SK-MEL-5 (cell line): Measurements from ENCODE around the gene CNKSR3. TPM values are rescaled to one million over a fixed set of nuclear protein-coding genes. Genes with fewer than 3 reads are reported as not detected.

Experiments
- DNase-seq: peaks from one replicate; pipeline ENCODE4 v3.0.0-alpha.2; 2016; ENCODE audit warnings: low read depth, low spot score
- in situ Hi-C: cut with HindIII; loops from 2 replicates; pipeline ENCODE4 v1.10.0; 2016; ENCODE audit warnings: low sequenced_read_pairs, high pct_unique_total_duplicates, low pct_unique_long_range_greater_than_20kb
- total RNA-seq: library from RNA; depleted of rRNA; stranded (reverse); fragments of >200 nt; shearing (Covaris generic); gene quantifications from 2 replicates; pipeline ENCODE4 v1.2.3, GENCODE V29; 2014

The CNKSR3 gene
- total RNA-seq, 1 experiment from 2014 or later, result 6.7 TPM

DNA sequence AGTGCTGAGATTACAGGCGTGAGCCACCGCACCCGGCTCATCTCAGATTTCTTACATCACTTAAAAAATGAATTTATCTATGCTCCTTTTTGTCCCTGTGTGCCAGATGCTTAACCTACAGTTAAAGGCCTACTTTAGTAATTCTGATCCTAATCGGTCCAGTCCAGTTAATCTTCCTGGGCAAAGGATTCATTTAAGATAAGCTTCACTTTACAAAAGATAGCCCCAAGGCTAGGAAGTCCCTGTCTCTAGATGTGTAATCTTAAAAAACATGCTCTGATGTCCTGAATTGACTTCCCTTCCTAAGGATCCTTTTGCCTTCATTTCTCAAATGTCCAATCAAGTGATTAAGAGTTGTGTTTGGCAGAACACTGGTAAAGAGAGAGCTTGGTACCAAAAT lies 85.5 kb downstream of the CNKSR3 start:
- in situ Hi-C loops, result no loop called here
- DNase-seq, result no peak

GRCh38 chr6:154414021-154414813 lies 96.3 kb downstream of the CNKSR3 start:
- DNase-seq, result no peak
- in situ Hi-C loops, result no loop called here

- in situ Hi-C loops, result no loop called here
- DNase-seq, result no peak
Measured at GRCh38 chr6:154412106-154412820, 98.2 kb downstream of the CNKSR3 start.

GRCh38 chr6:154411076-154411475 lies 99.4 kb downstream of the CNKSR3 start:
- in situ Hi-C loops, result no loop called here
- no peak for DNase-seq

DNA sequence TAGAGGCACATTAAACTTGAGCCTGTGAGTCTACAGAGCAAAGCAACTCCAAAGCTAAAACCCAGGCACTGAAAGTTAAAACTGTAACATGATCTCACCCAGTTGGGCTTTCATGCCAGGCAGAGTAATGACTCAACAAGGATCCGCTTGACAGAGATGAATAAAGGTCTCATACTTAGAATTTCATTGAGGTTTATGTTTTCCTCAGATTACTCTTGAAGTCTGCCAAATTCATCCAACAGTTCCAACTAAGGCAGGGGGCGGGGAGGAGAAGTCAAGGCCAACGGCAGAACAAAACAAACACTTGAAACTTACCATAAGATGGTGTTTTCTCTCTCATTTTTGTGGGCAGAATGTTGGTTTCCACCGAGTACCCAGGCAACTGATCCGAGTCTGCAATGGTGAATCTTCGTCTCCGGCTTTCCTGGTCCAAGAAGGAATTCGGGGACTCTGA lies 99.8 kb downstream of the CNKSR3 start:
- in situ Hi-C loops, result no loop called here

DNA sequence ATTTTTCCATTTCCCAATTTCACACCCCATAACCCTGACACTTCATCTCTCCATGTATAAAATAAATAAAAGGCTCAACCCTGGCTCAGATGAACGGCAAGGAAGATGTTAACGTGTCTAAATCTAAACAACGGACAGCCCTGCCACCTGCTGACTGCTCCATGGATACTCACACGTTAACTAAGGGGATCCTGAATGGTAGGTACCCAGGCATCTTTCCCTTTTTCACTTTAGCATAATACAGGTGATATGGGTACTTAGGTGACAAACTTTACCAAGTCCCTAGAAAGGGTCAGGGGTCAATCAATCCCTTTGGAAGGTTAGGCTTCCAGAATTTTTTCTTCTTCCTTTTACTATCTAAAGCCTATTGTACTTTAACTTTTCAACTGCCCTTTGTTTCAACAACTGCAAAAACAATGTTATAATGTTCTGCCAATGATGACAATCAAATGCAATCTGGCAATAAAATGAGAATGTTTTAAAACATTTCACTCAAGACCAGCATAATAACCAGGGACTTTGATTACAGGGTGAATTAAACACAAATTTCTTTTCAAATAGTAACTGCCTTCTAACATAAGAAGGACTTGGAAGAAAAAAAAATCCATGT lies 101.5 kb downstream of the CNKSR3 start:
- in situ Hi-C loops, result no loop called here
- peak; percentile 61 for DNase-seq

More for the DNA sequence above, 99.8 kb downstream of the CNKSR3 start:
- peak; percentile 83 for DNase-seq

DNA sequence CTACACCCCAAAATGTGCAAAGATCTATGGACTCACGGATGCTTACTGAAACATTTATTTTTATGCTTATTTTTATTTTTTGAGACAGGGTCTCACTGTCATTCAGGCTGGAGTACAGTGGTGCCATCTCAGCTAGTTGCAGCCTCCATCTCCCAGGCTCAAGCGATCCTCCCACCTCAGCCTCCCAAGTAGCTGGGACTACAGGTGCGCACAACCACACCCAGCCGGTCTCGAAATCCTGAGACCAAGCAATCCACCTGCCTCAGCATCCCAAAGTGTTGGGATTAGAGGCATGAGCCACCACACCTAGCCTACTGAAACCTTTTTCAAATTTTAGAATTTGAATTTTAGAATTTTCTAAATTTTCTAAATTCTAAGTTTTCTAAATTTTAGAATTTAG lies 103.0 kb downstream of the CNKSR3 start:
- no peak for DNase-seq
- in situ Hi-C loops, result no loop called here

- in situ Hi-C loops, result no loop called here
- DNase-seq, result no peak
Measured at GRCh38 chr6:154406869-154407268, 103.6 kb downstream of the CNKSR3 start.

GRCh38 chr6:154406301-154406700 lies 104.2 kb downstream of the CNKSR3 start:
- DNase-seq, result no peak
- in situ Hi-C loops, result no loop called here

- in situ Hi-C loops, result no loop called here
Measured at GRCh38 chr6:154404791-154405400, 105.6 kb downstream of the CNKSR3 start.

GRCh38 chr6:154403788-154404187 lies 106.7 kb downstream of the CNKSR3 start:
- in situ Hi-C loops, result no loop called here
- DNase-seq, result no peak

More at GRCh38 chr6:154404791-154405400, 105.6 kb downstream of the CNKSR3 start:
- DNase-seq, result no peak

GRCh38 chr6:154402081-154402780 lies 108.3 kb downstream of the CNKSR3 start:
- no peak for DNase-seq
- in situ Hi-C loops, result no loop called here

DNA sequence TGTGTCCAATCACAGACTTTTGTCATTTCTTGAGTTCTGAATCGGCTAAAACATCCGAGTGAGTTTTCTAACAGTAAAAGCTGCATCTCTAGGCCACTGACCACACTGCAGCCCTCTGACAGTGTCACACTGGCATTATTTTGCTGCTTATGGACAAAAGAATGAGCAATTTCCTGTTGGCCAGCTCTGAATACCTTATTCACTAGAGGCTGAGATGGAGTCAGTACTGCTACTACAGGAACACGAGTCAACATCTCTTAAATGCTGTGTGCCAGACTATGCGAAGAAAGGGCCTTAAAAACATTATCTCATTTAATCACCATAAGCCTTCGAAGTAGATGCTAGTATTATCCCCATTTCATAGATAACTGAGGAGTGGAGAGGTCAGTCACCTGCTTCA lies 111.4 kb downstream of the CNKSR3 start:
- no peak for DNase-seq
- in situ Hi-C loops, result no loop called here

- in situ Hi-C loops, result no loop called here
- DNase-seq, result no peak
Measured at GRCh38 chr6:154397491-154398195, 112.8 kb downstream of the CNKSR3 start.

DNA sequence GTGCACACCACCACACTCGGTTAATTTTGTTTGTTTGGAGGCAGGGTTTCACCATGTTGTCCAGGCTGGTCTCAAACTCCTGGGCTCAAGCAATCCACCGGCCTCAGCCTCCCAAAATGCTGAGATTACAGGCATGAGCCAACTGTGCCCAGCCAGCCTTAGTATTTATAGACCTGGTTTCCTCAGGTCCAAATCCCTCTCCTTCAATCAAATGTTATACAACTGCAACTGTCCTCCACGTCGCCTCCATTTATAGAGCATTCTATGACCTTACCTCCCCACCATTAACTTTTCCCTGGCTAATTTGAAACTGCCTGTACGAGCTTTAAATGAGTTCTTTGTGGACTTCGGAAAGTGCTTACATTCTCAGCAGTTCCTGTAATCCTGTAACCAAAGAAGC lies 114.6 kb downstream of the CNKSR3 start:
- DNase-seq, result no peak
- in situ Hi-C loops, result no loop called here

DNA sequence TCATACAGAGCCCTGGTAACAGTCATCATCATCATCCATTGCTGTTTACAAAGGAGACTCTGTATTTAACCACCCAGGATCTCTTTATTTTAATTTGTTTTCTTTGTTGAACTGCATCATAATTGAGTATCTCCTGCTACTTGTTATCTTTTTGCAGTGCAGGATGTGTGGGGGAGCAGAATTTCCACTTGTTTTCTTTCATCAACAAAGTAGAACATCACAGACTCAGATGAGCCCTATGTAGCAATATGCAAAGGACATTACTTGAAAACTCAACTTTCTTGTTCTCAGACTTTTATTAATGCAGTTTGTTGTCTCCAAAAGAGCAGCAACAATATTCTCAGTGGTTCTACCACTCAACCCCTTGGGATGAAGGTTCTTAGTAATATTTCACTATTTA lies 115.2 kb downstream of the CNKSR3 start:
- no peak for DNase-seq
- in situ Hi-C loops, result no loop called here

GRCh38 chr6:154394571-154394970 lies 115.9 kb downstream of the CNKSR3 start:
- DNase-seq, result peak; percentile 81
- in situ Hi-C loops, result no loop called here
